WTC11 (cell line): Measurements from ENCODE around the gene EFNA5. TPM values are rescaled to one million over a fixed set of nuclear protein-coding genes. Genes with fewer than 3 reads are reported as not detected.

Experiments used
- ATAC-seq: fragments of 200-7000 bp; cut with Tn5 transposase; 2 replicates; pipeline ENCODE4 v1.10.0; 2021; ENCODE audit warnings: mild to moderate bottlenecking, moderate library complexity
- CTCF ChIA-PET: fragments of 300-600 bp; sonication (Branson Sonifier 250); formaldehyde crosslinking; loops from one replicate; lab custom pipeline; 2021; ENCODE audit warnings: antibody characterized with exemption; lab: Charles Lee
- POLR2A ChIA-PET: fragments of 350-600 bp; sonication (Branson Sonifier 250); formaldehyde crosslinking; loops from one replicate; lab custom pipeline; 2021; ENCODE audit warnings: antibody characterized with exemption; lab: Charles Lee
- DNase-seq: peaks from one replicate; pipeline ENCODE4 v3.0.0; 2021; ENCODE audit warnings: low spot score
- H3K27ac Mint-ChIP-seq: 2 replicates; pipeline ENCODE4 v1.8.0; 2021; ENCODE audit warnings: mixed read lengths
- H3K27me3 Mint-ChIP-seq: 2 replicates; pipeline ENCODE4 v1.8.0; 2021; ENCODE audit warnings: low read depth, mild to moderate bottlenecking, moderate library complexity, mixed read lengths
- H3K36me3 Mint-ChIP-seq: 2 replicates; pipeline ENCODE4 v1.8.0; 2021; ENCODE audit warnings: mixed read lengths
- H3K4me1 Mint-ChIP-seq: 2 replicates; pipeline ENCODE4 v1.8.0; 2022; ENCODE audit warnings: mixed read lengths
- H3K4me3 Mint-ChIP-seq: 2 replicates; pipeline ENCODE4 v1.8.0; 2021; ENCODE audit warnings: mild to moderate bottlenecking, moderate library complexity, mixed read lengths
- H3K9me3 Mint-ChIP-seq: 2 replicates; pipeline ENCODE4 v1.8.0; 2021; ENCODE audit warnings: mixed read lengths
- CBFB ChIP-seq: sonication (generic); formaldehyde crosslinking; IDR thresholded peaks from 2 replicates; pipeline ENCODE4 v1.8.1; 2022; ENCODE audit warnings: mild to moderate bottlenecking, low read depth, missing genetic modification reagents
- ESRRA ChIP-seq: sonication (generic); formaldehyde crosslinking; IDR thresholded peaks from 2 replicates; pipeline ENCODE4 v1.8.1; 2022; ENCODE audit warnings: mild to moderate bottlenecking, missing genetic modification reagents, borderline replicate concordance
- IRF2 ChIP-seq: sonication (generic); formaldehyde crosslinking; IDR thresholded peaks from 2 replicates; pipeline ENCODE4 v1.8.0; 2022; ENCODE audit warnings: low read depth, missing genetic modification reagents, borderline replicate concordance
- MYBL2 ChIP-seq: sonication (generic); formaldehyde crosslinking; IDR thresholded peaks from 2 replicates; pipeline ENCODE4 v1.8.1; 2023; ENCODE audit warnings: mild to moderate bottlenecking, moderate library complexity, missing genetic modification reagents
- NFYB ChIP-seq: sonication (generic); formaldehyde crosslinking; conservative IDR thresholded peaks from 2 replicates; pipeline ENCODE4 v1.8.0; 2022; ENCODE audit warnings: low read depth, missing genetic modification reagents
- NR2C2 ChIP-seq: sonication (generic); formaldehyde crosslinking; IDR thresholded peaks from 2 replicates; pipeline ENCODE4 v1.8.0; 2022; ENCODE audit warnings: mild to moderate bottlenecking, missing genetic modification reagents
- RELA ChIP-seq: sonication (generic); formaldehyde crosslinking; IDR thresholded peaks from 2 replicates; pipeline ENCODE4 v1.8.1; 2022; ENCODE audit warnings: missing genetic modification reagents, mild to moderate bottlenecking, borderline replicate concordance
- RORB ChIP-seq: fragments of 250-450 bp; sonication (Bioruptor Pico); IDR thresholded peaks from 2 replicates; pipeline ENCODE4 v1.9.0; 2021; ENCODE audit warnings: mild to moderate bottlenecking
- SOX15 ChIP-seq: fragments of 250-450 bp; sonication (Bioruptor Pico); IDR thresholded peaks from 2 replicates; pipeline ENCODE4 v1.9.0; 2021; ENCODE audit warnings: mild to moderate bottlenecking
- SP1 ChIP-seq: sonication (generic); formaldehyde crosslinking; conservative IDR thresholded peaks from 2 replicates; pipeline ENCODE4 v1.8.1; 2022; ENCODE audit warnings: missing genetic modification reagents
- TCF7 ChIP-seq: sonication (generic); formaldehyde crosslinking; IDR thresholded peaks from 2 replicates; pipeline ENCODE4 v1.8.0; 2022; ENCODE audit warnings: mild to moderate bottlenecking, low read depth, missing genetic modification reagents, moderate library complexity
- TEAD1 ChIP-seq: sonication (generic); formaldehyde crosslinking; IDR thresholded peaks from 2 replicates; pipeline ENCODE4 v1.8.0; 2022; ENCODE audit warnings: mild to moderate bottlenecking, missing genetic modification reagents
- TEAD4 ChIP-seq: sonication (generic); formaldehyde crosslinking; IDR thresholded peaks from 2 replicates; pipeline ENCODE4 v1.8.0; 2022; ENCODE audit warnings: mild to moderate bottlenecking, missing genetic modification reagents
- ZNF423 ChIP-seq: fragments of 250-450 bp; sonication (Bioruptor Pico); IDR thresholded peaks from 2 replicates; pipeline ENCODE4 v2.1.2; 2022; ENCODE audit warnings: mild to moderate bottlenecking, moderate library complexity
- total RNA-seq: library from RNA; stranded (reverse); gene quantifications from 3 replicates; pipeline ENCODE4 v1.2.3, GENCODE V29; 2021
- TF ChIP-seq, protein P1 (sequence below): sonication (generic); formaldehyde crosslinking; IDR thresholded peaks from 2 replicates; pipeline ENCODE4 v1.8.1; 2023; ENCODE audit warnings: mild to moderate bottlenecking, missing genetic modification reagents, moderate library complexity
- TF ChIP-seq, protein P2 (sequence below): sonication (generic); formaldehyde crosslinking; conservative IDR thresholded peaks from 2 replicates; pipeline ENCODE4 v1.8.1; 2022; ENCODE audit warnings: mild to moderate bottlenecking, missing genetic modification reagents
- TF ChIP-seq, protein P3 (sequence below): sonication (generic); formaldehyde crosslinking; IDR thresholded peaks from 2 replicates; pipeline ENCODE4 v1.8.1; 2022; ENCODE audit warnings: missing genetic modification reagents, borderline replicate concordance
- TF ChIP-seq, protein P4 (sequence below): sonication (generic); formaldehyde crosslinking; IDR thresholded peaks from 2 replicates; pipeline ENCODE4 v1.8.0; 2023; ENCODE audit warnings: mild to moderate bottlenecking, missing genetic modification reagents
- TF ChIP-seq, protein P5 (sequence below): sonication (generic); formaldehyde crosslinking; IDR thresholded peaks from 2 replicates; pipeline ENCODE4 v1.8.1; 2023; ENCODE audit warnings: mild to moderate bottlenecking, missing genetic modification reagents, borderline replicate concordance
- TF ChIP-seq, protein P6 (sequence below): sonication (generic); formaldehyde crosslinking; IDR thresholded peaks from 2 replicates; pipeline ENCODE4 v1.8.1; 2022; ENCODE audit warnings: low read depth, missing genetic modification reagents, borderline replicate concordance

The EFNA5 gene
- total RNA-seq, 1 experiment from 2014 or later: 17.4 TPM

DNA sequence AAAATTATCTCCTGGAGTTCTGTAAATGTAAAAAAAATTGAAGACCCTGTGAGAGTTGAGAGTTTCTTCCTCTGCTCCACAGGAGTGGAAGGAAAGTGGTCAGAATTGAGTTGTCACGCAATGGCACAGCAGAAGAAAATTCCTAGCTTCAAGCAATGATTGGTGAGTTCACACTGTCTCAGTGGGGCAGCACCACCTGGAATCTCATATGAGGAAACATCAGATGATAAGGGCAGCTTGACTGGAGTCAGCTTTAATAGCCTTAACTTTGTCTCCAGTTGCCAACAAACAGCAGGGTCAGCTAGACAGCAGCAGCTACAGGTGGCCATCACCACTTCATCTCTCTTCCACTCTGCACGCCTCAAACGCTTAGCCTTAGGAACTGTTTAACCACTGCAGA is 211.1 kb downstream of the EFNA5 start (continued):
- TF ChIP-seq, protein P1, sequence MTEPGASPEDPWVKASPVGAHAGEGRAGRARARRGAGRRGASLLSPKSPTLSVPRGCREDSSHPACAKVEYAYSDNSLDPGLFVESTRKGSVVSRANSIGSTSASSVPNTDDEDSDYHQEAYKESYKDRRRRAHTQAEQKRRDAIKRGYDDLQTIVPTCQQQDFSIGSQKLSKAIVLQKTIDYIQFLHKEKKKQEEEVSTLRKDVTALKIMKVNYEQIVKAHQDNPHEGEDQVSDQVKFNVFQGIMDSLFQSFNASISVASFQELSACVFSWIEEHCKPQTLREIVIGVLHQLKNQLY (CRISPR knock-in tag): no peak
- TF ChIP-seq, protein P2, sequence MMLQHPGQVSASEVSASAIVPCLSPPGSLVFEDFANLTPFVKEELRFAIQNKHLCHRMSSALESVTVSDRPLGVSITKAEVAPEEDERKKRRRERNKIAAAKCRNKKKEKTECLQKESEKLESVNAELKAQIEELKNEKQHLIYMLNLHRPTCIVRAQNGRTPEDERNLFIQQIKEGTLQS (CRISPR knock-in tag): no peak
- TF ChIP-seq CBFB (CRISPR knock-in tag) (no peak), RORB (CRISPR knock-in tag) (no peak), IRF2 (CRISPR knock-in tag) (no peak), TCF7 (no peak)
- TF ChIP-seq, protein P3, sequence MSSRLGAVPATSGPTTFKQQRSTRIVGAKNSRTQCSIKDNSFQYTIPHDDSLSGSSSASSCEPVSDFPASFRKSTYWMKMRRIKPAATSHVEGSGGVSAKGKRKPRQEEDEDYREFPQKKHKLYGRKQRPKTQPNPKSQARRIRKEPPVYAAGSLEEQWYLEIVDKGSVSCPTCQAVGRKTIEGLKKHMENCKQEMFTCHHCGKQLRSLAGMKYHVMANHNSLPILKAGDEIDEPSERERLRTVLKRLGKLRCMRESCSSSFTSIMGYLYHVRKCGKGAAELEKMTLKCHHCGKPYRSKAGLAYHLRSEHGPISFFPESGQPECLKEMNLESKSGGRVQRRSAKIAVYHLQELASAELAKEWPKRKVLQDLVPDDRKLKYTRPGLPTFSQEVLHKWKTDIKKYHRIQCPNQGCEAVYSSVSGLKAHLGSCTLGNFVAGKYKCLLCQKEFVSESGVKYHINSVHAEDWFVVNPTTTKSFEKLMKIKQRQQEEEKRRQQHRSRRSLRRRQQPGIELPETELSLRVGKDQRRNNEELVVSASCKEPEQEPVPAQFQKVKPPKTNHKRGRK (CRISPR knock-in tag): no peak

DNA sequence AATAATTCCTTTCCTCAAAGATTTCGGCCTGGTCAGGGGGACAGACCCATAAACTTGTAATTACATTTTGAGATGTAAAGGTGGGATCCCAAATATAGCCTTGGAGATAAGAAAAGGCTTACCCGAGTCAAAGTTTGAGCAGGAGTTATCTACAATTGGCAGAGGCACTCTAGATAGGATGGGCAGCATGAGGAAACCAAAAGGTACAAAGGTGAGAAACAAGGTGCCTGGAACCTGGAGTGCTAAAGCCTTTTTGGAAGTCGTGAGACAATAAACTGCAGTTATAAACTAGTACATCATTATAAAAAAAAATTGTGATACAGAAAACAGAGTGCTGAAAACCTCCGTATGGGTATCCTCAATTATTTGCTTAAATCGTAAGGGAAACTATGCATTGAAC is 212.4 kb downstream of the EFNA5 start:
- H3K27ac Mint-ChIP-seq: no peak overlapping the region
- TF ChIP-seq SP1 (no peak), NR2C2 (no peak), TEAD4 (CRISPR knock-in tag) (no peak), SOX15 (CRISPR knock-in tag) (no peak), ZNF423 (no peak), TEAD1 (CRISPR knock-in tag) (no peak), MYBL2 (CRISPR knock-in tag) (no peak), NFYB (CRISPR knock-in tag) (no peak), RELA (no peak), ESRRA (no peak)
- TF ChIP-seq, protein P4, sequence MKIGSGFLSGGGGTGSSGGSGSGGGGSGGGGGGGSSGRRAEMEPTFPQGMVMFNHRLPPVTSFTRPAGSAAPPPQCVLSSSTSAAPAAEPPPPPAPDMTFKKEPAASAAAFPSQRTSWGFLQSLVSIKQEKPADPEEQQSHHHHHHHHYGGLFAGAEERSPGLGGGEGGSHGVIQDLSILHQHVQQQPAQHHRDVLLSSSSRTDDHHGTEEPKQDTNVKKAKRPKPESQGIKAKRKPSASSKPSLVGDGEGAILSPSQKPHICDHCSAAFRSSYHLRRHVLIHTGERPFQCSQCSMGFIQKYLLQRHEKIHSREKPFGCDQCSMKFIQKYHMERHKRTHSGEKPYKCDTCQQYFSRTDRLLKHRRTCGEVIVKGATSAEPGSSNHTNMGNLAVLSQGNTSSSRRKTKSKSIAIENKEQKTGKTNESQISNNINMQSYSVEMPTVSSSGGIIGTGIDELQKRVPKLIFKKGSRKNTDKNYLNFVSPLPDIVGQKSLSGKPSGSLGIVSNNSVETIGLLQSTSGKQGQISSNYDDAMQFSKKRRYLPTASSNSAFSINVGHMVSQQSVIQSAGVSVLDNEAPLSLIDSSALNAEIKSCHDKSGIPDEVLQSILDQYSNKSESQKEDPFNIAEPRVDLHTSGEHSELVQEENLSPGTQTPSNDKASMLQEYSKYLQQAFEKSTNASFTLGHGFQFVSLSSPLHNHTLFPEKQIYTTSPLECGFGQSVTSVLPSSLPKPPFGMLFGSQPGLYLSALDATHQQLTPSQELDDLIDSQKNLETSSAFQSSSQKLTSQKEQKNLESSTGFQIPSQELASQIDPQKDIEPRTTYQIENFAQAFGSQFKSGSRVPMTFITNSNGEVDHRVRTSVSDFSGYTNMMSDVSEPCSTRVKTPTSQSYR (CRISPR knock-in tag): no peak
- TF ChIP-seq, protein P5, sequence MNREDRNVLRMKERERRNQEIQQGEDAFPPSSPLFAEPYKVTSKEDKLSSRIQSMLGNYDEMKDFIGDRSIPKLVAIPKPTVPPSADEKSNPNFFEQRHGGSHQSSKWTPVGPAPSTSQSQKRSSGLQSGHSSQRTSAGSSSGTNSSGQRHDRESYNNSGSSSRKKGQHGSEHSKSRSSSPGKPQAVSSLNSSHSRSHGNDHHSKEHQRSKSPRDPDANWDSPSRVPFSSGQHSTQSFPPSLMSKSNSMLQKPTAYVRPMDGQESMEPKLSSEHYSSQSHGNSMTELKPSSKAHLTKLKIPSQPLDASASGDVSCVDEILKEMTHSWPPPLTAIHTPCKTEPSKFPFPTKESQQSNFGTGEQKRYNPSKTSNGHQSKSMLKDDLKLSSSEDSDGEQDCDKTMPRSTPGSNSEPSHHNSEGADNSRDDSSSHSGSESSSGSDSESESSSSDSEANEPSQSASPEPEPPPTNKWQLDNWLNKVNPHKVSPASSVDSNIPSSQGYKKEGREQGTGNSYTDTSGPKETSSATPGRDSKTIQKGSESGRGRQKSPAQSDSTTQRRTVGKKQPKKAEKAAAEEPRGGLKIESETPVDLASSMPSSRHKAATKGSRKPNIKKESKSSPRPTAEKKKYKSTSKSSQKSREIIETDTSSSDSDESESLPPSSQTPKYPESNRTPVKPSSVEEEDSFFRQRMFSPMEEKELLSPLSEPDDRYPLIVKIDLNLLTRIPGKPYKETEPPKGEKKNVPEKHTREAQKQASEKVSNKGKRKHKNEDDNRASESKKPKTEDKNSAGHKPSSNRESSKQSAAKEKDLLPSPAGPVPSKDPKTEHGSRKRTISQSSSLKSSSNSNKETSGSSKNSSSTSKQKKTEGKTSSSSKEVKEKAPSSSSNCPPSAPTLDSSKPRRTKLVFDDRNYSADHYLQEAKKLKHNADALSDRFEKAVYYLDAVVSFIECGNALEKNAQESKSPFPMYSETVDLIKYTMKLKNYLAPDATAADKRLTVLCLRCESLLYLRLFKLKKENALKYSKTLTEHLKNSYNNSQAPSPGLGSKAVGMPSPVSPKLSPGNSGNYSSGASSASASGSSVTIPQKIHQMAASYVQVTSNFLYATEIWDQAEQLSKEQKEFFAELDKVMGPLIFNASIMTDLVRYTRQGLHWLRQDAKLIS (CRISPR knock-in tag): no peak
- TF ChIP-seq, protein P6, sequence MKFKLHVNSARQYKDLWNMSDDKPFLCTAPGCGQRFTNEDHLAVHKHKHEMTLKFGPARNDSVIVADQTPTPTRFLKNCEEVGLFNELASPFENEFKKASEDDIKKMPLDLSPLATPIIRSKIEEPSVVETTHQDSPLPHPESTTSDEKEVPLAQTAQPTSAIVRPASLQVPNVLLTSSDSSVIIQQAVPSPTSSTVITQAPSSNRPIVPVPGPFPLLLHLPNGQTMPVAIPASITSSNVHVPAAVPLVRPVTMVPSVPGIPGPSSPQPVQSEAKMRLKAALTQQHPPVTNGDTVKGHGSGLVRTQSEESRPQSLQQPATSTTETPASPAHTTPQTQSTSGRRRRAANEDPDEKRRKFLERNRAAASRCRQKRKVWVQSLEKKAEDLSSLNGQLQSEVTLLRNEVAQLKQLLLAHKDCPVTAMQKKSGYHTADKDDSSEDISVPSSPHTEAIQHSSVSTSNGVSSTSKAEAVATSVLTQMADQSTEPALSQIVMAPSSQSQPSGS (CRISPR knock-in tag): no peak
- ChIA-PET CTCF (no interaction called here), POLR2A (no interaction called here)
- H3K9me3 Mint-ChIP-seq: peaks cover 7% of the 10 kb centered on the region; the same call in 1 of the 2 replicates
- DNase-seq (no peak), ATAC-seq (no peak)
- no peak overlapping the region for H3K4me3 Mint-ChIP-seq
- H3K36me3 Mint-ChIP-seq: peaks cover 4% of the 10 kb centered on the region
- peaks cover 71% of the 10 kb centered on the region for H3K4me1 Mint-ChIP-seq
- no peaks in the 10 kb centered on the region for H3K27me3 Mint-ChIP-seq
